Neural cell (in vitro differentiated cells): ENCODE results near the gene SAE1.

ENCODE experiments used
- CTCF ChIP-seq: fragments of 450-650 bp; IDR thresholded peaks from 2 replicates; pipeline ENCODE4 v1.5.1; 2014; ENCODE audit warnings: antibody characterized with exemption, mild to moderate bottlenecking, moderate library complexity; ENCODE audit not compliant: poor library complexity, severe bottlenecking
- EP300 ChIP-seq: fragments of 450-650 bp; conservative IDR thresholded peaks from 2 replicates; pipeline ENCODE4 v1.6.1; 2014; ENCODE audit warnings: antibody characterized with exemption, mild to moderate bottlenecking, moderate library complexity; ENCODE audit not compliant: poor library complexity, severe bottlenecking
- EZH2 ChIP-seq: fragments of 200-600, 300-800 bp; shearing (Covaris generic), sonication (generic); IDR thresholded peaks from 2 replicates; pipeline ENCODE4 v1.6.1; 2014; ENCODE audit warnings: antibody characterized with exemption, low read length, borderline replicate concordance, mild to moderate bottlenecking; ENCODE audit not compliant: insufficient read depth, poor library complexity, severe bottlenecking
- MXI1 ChIP-seq: fragments of 450-650 bp; conservative IDR thresholded peaks from 2 replicates; pipeline ENCODE4 v1.6.1; 2014; ENCODE audit warnings: antibody characterized with exemption, mild to moderate bottlenecking; ENCODE audit not compliant: poor library complexity, severe bottlenecking
- POLR2AphosphoS5 ChIP-seq: IDR thresholded peaks from 2 replicates; pipeline ENCODE4 v1.6.1; 2012
- RAD21 ChIP-seq: fragments of 450-650 bp; conservative IDR thresholded peaks from 2 replicates; pipeline ENCODE4 v1.6.1; 2014; ENCODE audit warnings: antibody characterized with exemption, mild to moderate bottlenecking, moderate library complexity
- REST ChIP-seq: IDR thresholded peaks from 2 replicates; pipeline ENCODE4 v1.6.1; 2012; ENCODE audit warnings: borderline replicate concordance
- SMC3 ChIP-seq: fragments of 450-650 bp; conservative IDR thresholded peaks from 2 replicates; pipeline ENCODE4 v1.6.1; 2014; ENCODE audit warnings: antibody characterized with exemption, mild to moderate bottlenecking, moderate library complexity; ENCODE audit not compliant: poor library complexity
- TAF1 ChIP-seq: IDR thresholded peaks from 2 replicates; pipeline ENCODE4 v1.6.1; 2012; ENCODE audit warnings: low read depth

GRCh38 chr19:47221890-47222289 is 91.3 kb downstream of the SAE1 start:
- no peak for TF ChIP-seq CTCF
- TF ChIP-seq POLR2AphosphoS5: no peak
- no peak for TF ChIP-seq REST
- no peak for TF ChIP-seq EZH2
- no peak for TF ChIP-seq EP300
- TF ChIP-seq SMC3: no peak
- TF ChIP-seq TAF1: no peak
- no peak for TF ChIP-seq RAD21
- no peak for TF ChIP-seq MXI1
